ENCODE results near the gene PIK3C2G. TPM values are rescaled to one million over a fixed set of nuclear protein-coding genes. Genes with fewer than 3 reads are reported as not detected.

The PIK3C2G gene
- total and polyA plus RNA-seq, 10 of the 15 experiments (the other 5 are each of a cell fraction or from before 2014, with no cell fraction given): not detected

- H3K4me3 ChIP-seq: no peak overlapping the region
- H3K27me3 ChIP-seq (replicated peaks in 1 of 2; ENCODE audit: control insufficient read depth in 2 of 2, insufficient read depth in 2 of 2, low read length in 1 of 2): no peaks in the 10 kb centered on the region
- SMC1A ChIA-PET (ENCODE audit: uncharacterized antibody, unreplicated experiment): no interaction called here
- H3K27ac ChIP-seq (ENCODE audit: control insufficient read depth, insufficient read depth): no peak overlapping the region
- no peaks in the 10 kb centered on the region for H3K79me2 ChIP-seq (ENCODE audit: control insufficient read depth, insufficient read depth, low read length)
- BruUV-seq (replicated peaks): no TSS peak
- H3K36me3 ChIP-seq (ENCODE audit: control insufficient read depth in 2 of 2, insufficient read depth in 2 of 2, low read length in 1 of 2): no peaks in the 10 kb centered on the region
- H3K4me1 ChIP-seq (ENCODE audit: control insufficient read depth, insufficient read depth, low read length): no peaks in the 10 kb centered on the region
- ATAC-seq (no peak), FAIRE-seq (no peak), DNase-seq (ENCODE audit: low read depth, low spot score) (no peak)
- H3K9me3 ChIP-seq (replicated peaks; ENCODE audit: control insufficient read depth, insufficient read depth, low read length): no peaks in the 10 kb centered on the region
- H2AFZ ChIP-seq (ENCODE audit: control insufficient read depth, low read depth, low read length): no peak overlapping the region
- RAD21 ChIA-PET (ENCODE audit: unreplicated experiment): no interaction called here
- CTCF ChIA-PET: no interaction called here
- intact Hi-C loops (cut with micrococcal nuclease; ENCODE audit: unreplicated experiment): no loop called here
- POLR2A ChIA-PET: no interaction called here
- no peaks in the 10 kb centered on the region for H4K20me1 ChIP-seq (ENCODE audit: control insufficient read depth, insufficient read depth)
- in situ Hi-C loops (cut with MboI): no loop called here
- no peak overlapping the region for H3K9ac ChIP-seq (ENCODE audit: control insufficient read depth, insufficient read depth, low read length)
- H3K4me2 ChIP-seq (ENCODE audit: control insufficient read depth, insufficient read depth): no peak overlapping the region
- TF ChIP-seq SUZ12 (IDR thresholded peaks at IDR 0.05; ENCODE audit: unreplicated experiment) (no peak), HDAC2 (IDR thresholded peaks at IDR 0.05) (no peak), CEBPZ (IDR thresholded peaks at IDR 0.05; ENCODE audit: low read depth, low read length) (no peak), DPF2 (IDR thresholded peaks at IDR 0.05) (no peak), ZNF217 (IDR thresholded peaks at IDR 0.05) (no peak), PRDM15 (CRISPR knock-in tag; IDR thresholded peaks at IDR 0.05) (no peak), POLR2AphosphoS5 (IDR thresholded peaks at IDR 0.05; ENCODE audit: low read length) (no peak), SIN3A (IDR thresholded peaks at IDR 0.05; ENCODE audit: low read depth, low read length) (no peak), MTA2 (IDR thresholded peaks at IDR 0.05; ENCODE audit: low read depth) (no peak), CREB1 (IDR thresholded peaks at IDR 0.05; ENCODE audit: low read depth) (no peak), SKIL (IDR thresholded peaks at IDR 0.05; ENCODE audit: low read depth, poor library complexity, severe bottlenecking) (no peak), IKZF1 (conservative IDR thresholded peaks at IDR 0.05) (no peak), EP300 (IDR thresholded peaks at IDR 0.05; ENCODE audit: borderline replicate concordance in 1 of 2, control insufficient read depth in 1 of 2, low read depth in 2 of 2, low read length in 2 of 2) (no peak)
Observed at GRCh38 chr12:18658829-18659228, 397.5 kb downstream of the PIK3C2G start.

All from GM12878 (cell line).